EH (cell line): ENCODE results near the gene GMNC.

Experiments
- DNase-seq: peaks from one replicate; pipeline ENCODE4 v3.0.0-alpha.2; 2015; ENCODE audit warnings: low read depth

The GMNC gene

GRCh38 chr3:190848870-190849269 lies 13.6 kb downstream of the GMNC start:
- no peak for DNase-seq

- peak; percentile 3 for DNase-seq
These were observed 15.1 kb downstream of the GMNC start for GRCh38 chr3:190847436-190847835.

- no peak for DNase-seq
These were observed 22.3 kb downstream of the GMNC start for GRCh38 chr3:190840146-190840545.

GRCh38 chr3:190831225-190831624 lies 31.3 kb downstream of the GMNC start:
- no peak for DNase-seq

- DNase-seq, result no peak
These were observed 32.5 kb downstream of the GMNC start for GRCh38 chr3:190830031-190830430.

- no peak for DNase-seq
These were observed 36.5 kb downstream of the GMNC start for GRCh38 chr3:190826018-190826417.

GRCh38 chr3:190825386-190826016 lies 37.0 kb downstream of the GMNC start:
- DNase-seq, result peak; percentile 14

GRCh38 chr3:190811775-190812480 lies 50.6 kb downstream of the GMNC start:
- DNase-seq, result peak; percentile 56

- no peak for DNase-seq
These were observed 51.5 kb downstream of the GMNC start for GRCh38 chr3:190810957-190811356.

GRCh38 chr3:190809351-190809750 lies 53.1 kb downstream of the GMNC start:
- no peak for DNase-seq

GRCh38 chr3:190807719-190808375 lies 54.6 kb downstream of the GMNC start:
- DNase-seq, result no peak
